Activated naive CD4-positive, alpha-beta T cell treated with anti-CD3 and anti-CD28 coated beads for 36 hours (primary cell): ENCODE data around the gene PSME2. TPM values are rescaled to one million over a fixed set of nuclear protein-coding genes. Genes with fewer than 3 reads are reported as not detected.

Source experiments
- CTCF ChIA-PET: fragments of 350-600 bp; sonication (Branson Sonifier 250); formaldehyde crosslinking; loops from one replicate; lab custom pipeline; 2021; ENCODE audit warnings: antibody characterized with exemption; lab: Charles Lee
- DNase-seq: peaks from one replicate; pipeline ENCODE4 v3.0.0-alpha.2; 2020
- H3K27ac Mint-ChIP-seq: one replicate; pipeline ENCODE4 v1.8.0; 2021; ENCODE audit warnings: mild to moderate bottlenecking, mixed read lengths
- H3K27me3 Mint-ChIP-seq: one replicate; pipeline ENCODE4 v1.8.0; 2021; ENCODE audit warnings: low read depth, mixed read lengths
- H3K36me3 Mint-ChIP-seq: one replicate; pipeline ENCODE4 v1.8.0; 2021; ENCODE audit warnings: low read depth, mixed read lengths
- H3K4me1 Mint-ChIP-seq: one replicate; pipeline ENCODE4 v1.8.0; 2021; ENCODE audit warnings: low read depth, mixed read lengths
- H3K4me3 Mint-ChIP-seq: one replicate; pipeline ENCODE4 v1.8.0; 2021; ENCODE audit warnings: mild to moderate bottlenecking, moderate library complexity, mixed read lengths
- H3K9me3 Mint-ChIP-seq: one replicate; pipeline ENCODE4 v1.8.0; 2021; ENCODE audit warnings: mixed read lengths
- intact Hi-C: fragments of 100-400 bp; cut with micrococcal nuclease; formaldehyde crosslinking; loops from one replicate; pipeline ENCODE4 v1.15.1; 2023
- microRNA-seq: library from miRNA; unstranded; fragments of <30 nt; microRNA quantifications from one replicate; pipeline ENCODE4 v1.2.0, GENCODE V29; 2022; ENCODE audit warnings: borderline microRNAs expressed, borderline replicate concordance
- total RNA-seq, 2 experiments: library from RNA; stranded (reverse); gene quantifications; one replicate each; pipeline ENCODE4 v1.2.3, GENCODE V29; 2021

Gene PSME2
- total RNA-seq, 2 experiments from 2014 or later, result 392 to 404 TPM

- intact Hi-C loops, result loop anchor here (1.0 to 5.0 kb wide), 11 partner anchors 14 to 774 kb away; partner anchors contain the start of genes CHMP4A, DCAF11, DHRS1 and DHRS4L2
- H3K4me3 Mint-ChIP-seq, result peak overlapping the region; percentile 99
- CTCF ChIA-PET, result interaction anchor here (0.8 to 9.1 kb wide), 6 partner anchors 11 to 463 kb away, joined by 3 to 386 read pairs (median 40); partner anchors contain the start of genes CARMIL3, EMC9 and IRF9
- DNase-seq, result no peak
- H3K36me3 Mint-ChIP-seq, result peaks cover 31% of the 10 kb centered on the region
- H3K27ac Mint-ChIP-seq, result peak overlapping the region; percentile 98
- no peaks in the 10 kb centered on the region for H3K9me3 Mint-ChIP-seq
- no peaks in the 10 kb centered on the region for H3K27me3 Mint-ChIP-seq
- peaks cover 32% of the 10 kb centered on the region for H3K4me1 Mint-ChIP-seq
Observed at GRCh38 chr14:24094841-24095270, 51.6 kb downstream of the PSME2 start.

GRCh38 chr14:24093901-24094840, 52.2 kb downstream of the PSME2 start, which contains the start of gene PCK2:
PCK2 (plus strand) TSS chr14:24094311; CDS start chr14:24094406, 95 bp downstream.
- H3K4me3 Mint-ChIP-seq, result peak within 1 kb of the TSS; percentile 99
- H3K36me3 Mint-ChIP-seq, result peaks cover 25% of the 10 kb centered on the region
- CTCF ChIA-PET, result interaction anchor here (1.2 to 9.1 kb wide), 5 partner anchors 12 to 67 kb away, joined by 3 to 386 read pairs (median 76); partner anchors contain the start of genes CARMIL3 and IRF9
- no peaks in the 10 kb centered on the region for H3K27me3 Mint-ChIP-seq
- H3K4me1 Mint-ChIP-seq, result peaks cover 32% of the 10 kb centered on the region
- intact Hi-C loops, result loop anchor here (1.0 to 5.0 kb wide), 11 partner anchors 15 to 773 kb away; partner anchors contain the start of genes CHMP4A, DCAF11, DHRS1 and DHRS4L2
- DNase-seq, result peak; percentile 94
- no peaks in the 10 kb centered on the region for H3K9me3 Mint-ChIP-seq
- peak within 1 kb of the TSS; percentile 98 for H3K27ac Mint-ChIP-seq

Small RNA genes within 50 kb of the gene (microRNA-seq; reads per million reads assigned to microRNA genes)
- gene MIR7703, result not detected

Other genes with a start within 250 kb of the PSME2 start
- gene DHRS4, start 192.8 kb downstream of the PSME2 start, total RNA-seq, result 10 to 100 TPM; 22.8 to 24.0 TPM
- gene DHRS4L2, start 157.7 kb downstream of the PSME2 start, total RNA-seq, result 10 to 100 TPM; 26.2 to 26.3 TPM
- gene CARMIL3, start 94.6 kb downstream of the PSME2 start, total RNA-seq, result under 1 TPM; 0.48 to 0.99 TPM
- not detected for gene CPNE6, start 75.0 kb downstream of the PSME2 start, total RNA-seq
- gene PCK2, start 52.3 kb downstream of the PSME2 start, total RNA-seq, result 100 to 1,000 TPM; 117 TPM
- gene DCAF11, start 31.8 kb downstream of the PSME2 start, total RNA-seq, result 10 to 100 TPM; 79.4 to 84.0 TPM
- gene NRL, start 31.7 kb downstream of the PSME2 start, total RNA-seq, result 1 to 10 TPM; 1.7 to 1.9 TPM
- under 1 TPM; 0.19 to 0.30 TPM for gene FITM1, start 16.0 kb downstream of the PSME2 start, total RNA-seq
- gene PSME1, start 10.4 kb downstream of the PSME2 start, total RNA-seq, result 100 to 1,000 TPM; 406 to 416 TPM
- 10 to 100 TPM; 38.4 to 38.9 TPM for gene EMC9, start 5.0 kb downstream of the PSME2 start, total RNA-seq
- gene RNF31, start 888 bp upstream of the PSME2 start, total RNA-seq, result 10 to 100 TPM; 51.1 to 53.8 TPM
- gene IRF9, start 14.7 kb upstream of the PSME2 start, total RNA-seq, result 100 to 1,000 TPM; 202 to 212 TPM
- 10 to 100 TPM; 19.3 to 22.3 TPM for gene REC8, start 25.5 kb upstream of the PSME2 start, total RNA-seq
- 10 to 100 TPM; 64.2 to 74.5 TPM for gene IPO4, start 42.2 kb upstream of the PSME2 start, total RNA-seq
- gene TM9SF1, start 48.8 kb upstream of the PSME2 start, total RNA-seq, result 10 to 100 TPM; 14.7 to 15.1 TPM
- gene TSSK4, start 59.1 kb upstream of the PSME2 start, total RNA-seq, result not detected
- gene CHMP4A, start 66.9 kb upstream of the PSME2 start, total RNA-seq, result 10 to 100 TPM; 65.2 to 66.5 TPM
- gene MDP1, start 69.5 kb upstream of the PSME2 start, total RNA-seq, result 10 to 100 TPM; 10.2 to 13.6 TPM
- 100 to 1,000 TPM; 172 to 196 TPM for gene NEDD8, start 85.8 kb upstream of the PSME2 start, total RNA-seq
- gene GMPR2, start 86.3 kb upstream of the PSME2 start, total RNA-seq, result 10 to 100 TPM; 60.5 to 63.7 TPM
- 100 to 1,000 TPM; 117 to 128 TPM for gene TINF2, start 96.0 kb upstream of the PSME2 start, total RNA-seq
- 10 to 100 TPM; 13.5 to 13.8 TPM for gene TGM1, start 116.6 kb upstream of the PSME2 start, total RNA-seq
- 10 to 100 TPM; 74.9 to 76.2 TPM for gene RABGGTA, start 125.0 kb upstream of the PSME2 start, total RNA-seq
- gene DHRS1, start 153.2 kb upstream of the PSME2 start, total RNA-seq, result 10 to 100 TPM; 11.8 to 13.8 TPM
- gene NOP9, start 153.2 kb upstream of the PSME2 start, total RNA-seq, result 10 to 100 TPM; 24.8 to 26.4 TPM
- 10 to 100 TPM; 10.9 to 15.1 TPM for gene CIDEB, start 161.4 kb upstream of the PSME2 start, total RNA-seq
- gene LTB4R2, start 163.5 kb upstream of the PSME2 start, total RNA-seq, result 10 to 100 TPM; 12.2 to 12.8 TPM
- gene LTB4R, start 164.9 kb upstream of the PSME2 start, total RNA-seq, result 10 to 100 TPM; 10.6 to 11.4 TPM
- gene ADCY4, start 188.5 kb upstream of the PSME2 start, total RNA-seq, result 1 to 10 TPM; 1.6 to 2.4 TPM
- 1 to 10 TPM; 5.9 to 7.6 TPM for gene RIPK3, start 193.4 kb upstream of the PSME2 start, total RNA-seq
- gene NFATC4, start 221.6 kb upstream of the PSME2 start, total RNA-seq, result under 1 TPM in 1 of 2 experiments, not detected in 1; 0.15 TPM